DMS 273 (cell line): ENCODE results near the gene TYW1.
"Not testable (repeated sequence)": the region's sequence is repeated elsewhere in the genome, so short reads cannot be mapped to it uniquely, and the experiment has no call there.

Experiments
- DNase-seq: peaks from one replicate; lab custom pipeline; 2025; ENCODE audit not compliant: unreplicated experiment; lab: John Stamatoyannopoulos, UW

The TYW1 gene

DNA sequence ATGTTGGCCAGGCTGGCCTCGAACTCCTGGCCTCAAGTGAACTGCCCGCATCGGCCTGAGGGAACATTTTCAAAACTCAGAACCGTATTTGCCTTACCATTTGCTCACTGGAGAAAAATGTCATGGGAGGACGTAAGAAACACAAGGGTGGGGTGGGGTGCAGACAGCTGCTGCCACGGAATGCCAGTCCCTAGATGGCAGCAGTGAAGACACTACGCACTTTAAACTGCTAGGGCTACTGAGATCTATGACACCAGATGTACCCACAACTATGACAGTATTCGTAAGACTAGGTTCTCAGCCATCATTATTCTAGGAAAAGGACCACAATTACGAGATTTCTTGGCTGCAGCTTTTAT lies 2.0 kb upstream of the TYW1 start:
- DNase-seq, result peak; percentile 81

DNA sequence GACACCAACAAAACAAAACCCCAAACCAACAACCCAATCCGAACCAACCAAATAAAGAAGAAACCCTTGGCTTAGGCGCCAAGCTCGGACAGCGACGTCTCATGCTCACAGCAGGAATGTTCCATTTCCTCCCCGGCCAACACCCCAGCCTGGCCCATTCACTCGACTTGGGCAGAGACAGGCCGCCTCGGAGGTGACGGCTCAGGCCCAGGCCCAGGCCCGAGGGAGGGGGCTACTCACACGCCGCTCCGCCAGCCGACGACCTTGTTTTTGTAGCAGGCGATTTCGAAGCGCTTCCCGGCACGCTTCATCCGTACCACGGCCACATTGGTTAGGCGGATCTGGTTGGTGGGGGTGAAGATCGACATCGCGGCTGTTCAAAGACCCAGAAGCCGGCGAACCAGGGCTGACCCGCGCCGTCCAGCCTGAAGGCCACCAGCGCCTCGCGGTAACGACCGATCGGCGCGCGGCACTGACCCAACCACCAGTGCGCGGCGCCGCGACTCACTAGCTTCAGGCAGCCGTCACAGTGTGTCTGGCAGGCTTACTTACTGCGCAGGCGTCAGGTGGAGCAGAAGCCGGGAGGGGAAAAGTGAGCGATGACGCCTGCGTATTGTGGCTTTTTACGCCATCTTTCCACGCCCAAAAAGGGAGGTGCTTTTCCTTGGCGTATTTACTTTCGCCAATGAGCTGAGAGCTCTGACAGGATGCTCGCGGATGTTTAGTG lies 1.4 kb upstream of the TYW1 start, which contains the start of gene SBDS:
SBDS (minus strand) TSS at position 537 of the 727 bp plus-strand sequence; CDS start at position 368, 169 bp downstream.
- peak; percentile 100 for DNase-seq

DNA sequence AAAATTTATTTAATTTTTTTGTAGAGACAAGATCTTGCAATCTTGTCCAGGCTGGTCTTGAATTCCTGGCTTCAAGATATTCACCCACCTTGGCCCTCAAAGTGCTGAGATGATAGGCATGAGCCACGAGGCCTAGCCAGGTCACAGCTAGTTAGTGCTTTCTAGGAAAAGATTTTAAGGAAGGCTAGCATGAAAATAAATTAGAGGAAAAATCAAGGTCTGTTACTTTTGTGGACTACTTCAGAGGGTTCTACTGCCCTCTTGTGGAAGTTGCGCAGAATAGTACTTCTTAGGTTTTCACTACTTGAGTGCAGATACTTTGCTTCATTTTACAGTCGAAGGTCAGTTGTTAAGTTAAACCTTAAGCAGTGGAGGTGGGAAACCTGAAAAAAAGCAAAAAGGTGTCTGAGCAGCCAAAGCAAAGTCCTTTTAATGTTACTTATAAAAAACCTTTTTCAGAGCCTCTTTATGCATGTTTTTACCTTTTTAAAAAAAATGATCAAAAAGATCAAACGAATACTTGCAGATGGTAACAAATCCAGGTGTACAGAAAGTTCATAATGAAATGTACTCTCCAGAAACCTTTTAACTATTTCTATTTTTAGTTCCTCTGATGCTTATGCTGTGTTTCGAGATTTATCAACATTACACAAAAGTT lies 4.1 kb downstream of the TYW1 start:
- DNase-seq, result peak; percentile 56

DNA sequence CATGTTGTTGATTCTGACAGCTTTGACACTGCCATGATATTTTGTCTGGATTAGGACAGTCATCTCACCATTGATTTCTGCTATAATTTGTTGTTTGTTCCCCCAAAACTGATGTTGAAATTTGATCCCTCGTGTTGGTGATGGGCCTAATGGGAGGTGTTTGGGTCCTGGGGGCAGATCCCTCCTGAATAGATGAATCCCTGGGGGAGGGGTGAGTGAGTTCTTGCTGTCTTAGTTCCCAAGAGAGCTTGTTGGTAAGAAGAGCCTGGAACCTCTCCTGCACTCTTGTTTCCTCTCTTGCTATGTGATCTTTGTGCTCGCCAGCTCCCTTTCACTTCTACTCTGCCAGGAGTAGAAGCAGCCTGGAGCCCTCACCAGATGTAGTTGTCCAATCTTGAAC lies 7.5 kb downstream of the TYW1 start:
- not testable (repeated sequence) for DNase-seq

DNA sequence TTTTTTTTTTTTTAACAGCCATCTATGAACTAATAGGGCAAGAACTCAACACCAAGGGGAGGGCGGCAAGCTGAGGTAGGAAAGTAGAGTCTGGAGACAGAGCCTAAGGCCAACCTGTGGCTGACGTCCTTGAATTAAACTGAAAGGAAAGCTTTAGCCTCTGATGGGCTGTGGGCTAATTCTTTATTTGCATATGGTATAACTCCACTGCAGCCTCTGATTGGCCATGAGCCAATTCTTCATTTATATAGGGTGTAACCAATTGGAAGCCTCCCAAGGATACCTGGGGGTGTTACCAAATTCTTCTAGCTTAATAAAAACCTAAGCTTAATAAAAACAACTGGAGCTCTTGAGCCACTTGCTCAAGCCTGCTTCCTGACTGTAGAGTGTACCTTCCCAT lies 10.3 kb downstream of the TYW1 start:
- DNase-seq, result peak; percentile 23

DNA sequence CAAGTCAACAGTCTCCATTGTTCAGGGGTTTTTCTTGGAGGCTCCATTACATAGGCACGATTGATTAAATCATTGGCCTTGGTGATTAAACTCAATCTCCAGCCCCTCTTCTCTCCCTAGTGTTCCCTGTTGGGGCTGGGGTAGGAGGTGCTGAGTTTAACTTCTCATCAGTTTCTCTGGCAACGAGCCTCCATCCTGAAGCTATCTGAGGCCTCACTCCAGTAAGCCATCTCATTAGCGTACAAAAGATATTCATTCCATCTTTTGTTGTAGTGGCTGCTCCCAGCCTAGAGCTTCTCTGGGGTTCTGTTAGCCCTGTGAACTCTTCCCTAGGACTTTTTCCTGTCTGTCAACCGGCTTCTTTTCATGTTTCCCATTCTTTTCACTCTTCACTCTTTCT lies 11.6 kb downstream of the TYW1 start:
- DNase-seq, result no peak

DNA sequence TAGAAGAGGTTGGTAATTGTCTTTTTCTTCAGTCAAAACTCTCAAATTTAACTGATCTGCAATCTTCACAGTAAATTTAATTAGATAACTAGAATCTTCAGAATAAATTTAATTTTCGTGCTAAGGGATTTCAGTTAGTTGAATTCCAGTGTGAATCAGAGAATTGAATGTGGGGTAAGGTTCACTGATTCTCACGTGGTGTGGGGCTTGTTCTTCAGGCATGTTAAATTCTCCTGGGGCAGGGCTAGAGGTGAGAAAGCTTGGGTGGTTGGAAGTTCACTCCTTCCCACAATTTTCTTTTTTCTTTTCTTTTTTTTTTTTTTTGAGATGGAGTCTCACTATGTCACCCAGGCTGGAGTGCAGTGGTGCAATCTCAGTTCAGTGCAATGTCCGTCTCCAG lies 13.0 kb downstream of the TYW1 start:
- DNase-seq, result not testable (repeated sequence)

DNA sequence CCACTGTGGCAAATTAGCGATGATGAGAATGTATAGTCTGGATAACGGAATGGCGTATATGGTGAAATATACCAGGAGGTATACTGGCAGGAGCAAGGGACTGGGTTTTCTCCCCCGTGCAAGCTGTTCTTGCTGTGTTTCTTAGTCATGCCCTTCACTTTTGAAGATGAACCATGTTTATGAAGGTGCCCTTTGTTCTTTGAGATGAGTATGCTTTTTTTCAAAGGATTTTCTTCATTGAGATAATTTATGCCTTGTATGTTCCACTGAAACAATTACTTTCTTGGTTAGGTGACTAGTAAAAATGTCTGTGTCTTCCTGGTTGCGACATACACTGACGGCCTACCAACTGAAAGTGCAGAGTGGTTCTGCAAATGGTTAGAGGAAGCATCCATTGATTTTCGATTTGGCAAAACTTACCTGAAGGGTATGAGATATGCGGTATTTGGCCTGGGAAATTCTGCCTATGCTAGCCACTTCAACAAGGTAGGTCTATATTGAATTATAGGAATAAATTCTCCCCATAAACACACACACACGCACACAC lies 17.5 kb downstream of the TYW1 start:
- DNase-seq, result not testable (repeated sequence)

DNA sequence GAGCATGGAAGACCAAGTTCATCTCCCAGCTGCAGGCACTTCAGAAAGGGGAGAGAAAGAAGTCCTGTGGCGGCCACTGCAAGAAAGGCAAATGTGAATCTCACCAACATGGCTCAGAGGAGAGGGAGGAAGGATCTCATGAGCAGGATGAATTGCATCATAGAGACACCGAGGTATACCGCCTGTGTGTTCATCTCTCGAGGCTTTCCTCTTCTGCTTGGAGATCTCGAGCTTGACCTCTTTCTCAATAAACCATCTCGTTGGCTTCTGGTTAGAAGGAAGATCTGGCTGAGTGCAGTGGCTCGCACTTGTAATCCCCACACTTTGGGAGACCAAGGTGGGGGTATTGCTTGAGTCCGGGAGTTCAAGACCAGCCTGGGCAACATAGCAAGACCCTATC lies 21.3 kb downstream of the TYW1 start:
- DNase-seq, result not testable (repeated sequence)

DNA sequence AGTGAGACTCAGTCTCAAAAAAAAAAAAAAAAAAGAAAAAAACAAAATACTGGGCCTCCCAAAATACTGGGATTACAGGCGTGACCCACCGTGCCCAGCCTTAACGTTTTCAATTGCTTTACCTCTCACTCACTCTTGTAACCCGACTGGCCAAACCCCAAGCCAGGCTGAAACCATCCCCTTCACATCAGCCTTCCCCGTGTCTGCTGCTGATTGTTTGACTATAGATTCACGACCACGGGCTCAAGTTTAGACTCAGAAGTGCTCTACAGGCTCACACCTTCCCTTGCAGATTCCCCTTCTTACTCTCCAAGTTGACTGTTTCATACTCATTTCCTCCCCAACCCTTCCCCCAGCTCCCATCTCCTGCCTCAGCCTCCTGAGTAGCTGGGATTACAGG lies 22.3 kb downstream of the TYW1 start:
- DNase-seq, result no peak

DNA sequence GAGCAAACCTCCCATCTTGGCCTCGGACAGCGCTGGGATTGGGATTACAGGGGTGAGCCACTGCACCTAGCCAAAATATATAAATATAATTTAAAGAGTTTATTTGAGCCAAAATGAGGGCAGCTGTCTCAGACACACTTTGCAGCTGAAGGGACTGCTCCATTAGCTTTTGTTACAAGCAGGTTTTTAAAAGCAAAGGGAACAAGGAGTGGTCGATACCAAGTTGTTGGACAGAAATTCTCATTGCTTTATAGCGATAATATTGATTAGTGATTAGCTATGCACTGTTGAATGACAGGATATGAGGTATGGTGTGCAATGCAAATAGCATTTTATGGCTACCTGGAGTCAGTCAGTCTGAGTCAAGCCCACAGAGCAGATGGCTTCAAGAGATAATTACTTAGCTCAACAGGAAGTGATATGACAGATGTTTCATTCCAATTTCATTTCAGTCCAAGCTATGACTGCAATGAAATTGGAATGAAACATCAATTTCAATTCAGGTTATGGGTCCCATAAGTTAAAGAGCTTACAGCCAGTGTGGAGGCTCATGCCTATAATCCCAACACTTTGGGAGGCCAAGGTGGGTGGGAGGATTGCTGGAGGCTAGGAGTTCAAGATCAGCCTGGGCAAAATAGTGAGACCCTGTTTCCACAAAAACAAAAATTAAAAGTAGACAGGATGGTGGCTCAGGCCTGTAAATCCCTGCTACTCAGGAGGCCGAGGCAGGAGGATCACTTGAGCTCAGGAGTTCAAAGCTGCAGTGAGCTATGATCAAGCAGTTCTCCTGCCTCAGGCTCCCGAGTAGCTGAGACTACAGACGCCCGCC lies 23.1 kb downstream of the TYW1 start:
- peak; percentile 93 for DNase-seq

DNA sequence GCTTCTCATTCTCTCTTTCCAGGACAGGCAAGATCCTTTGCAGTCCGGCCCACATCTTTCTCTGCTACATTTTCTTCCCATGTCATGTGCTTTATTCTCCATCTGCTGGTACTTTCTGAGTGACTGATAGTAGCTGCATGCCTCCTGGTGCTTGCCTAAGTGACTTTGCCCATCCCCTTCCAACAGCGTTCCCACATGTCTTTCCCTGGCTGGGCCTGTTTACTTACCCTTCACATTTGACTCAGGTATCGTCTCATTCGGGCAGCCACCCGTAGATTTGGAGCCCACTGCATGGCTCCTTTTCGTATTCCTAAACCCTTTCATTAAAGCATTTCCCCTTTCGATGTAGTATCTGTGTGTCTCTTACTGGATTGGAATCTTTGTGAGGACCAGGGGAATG lies 24.6 kb downstream of the TYW1 start:
- peak; percentile 58 for DNase-seq

DNA sequence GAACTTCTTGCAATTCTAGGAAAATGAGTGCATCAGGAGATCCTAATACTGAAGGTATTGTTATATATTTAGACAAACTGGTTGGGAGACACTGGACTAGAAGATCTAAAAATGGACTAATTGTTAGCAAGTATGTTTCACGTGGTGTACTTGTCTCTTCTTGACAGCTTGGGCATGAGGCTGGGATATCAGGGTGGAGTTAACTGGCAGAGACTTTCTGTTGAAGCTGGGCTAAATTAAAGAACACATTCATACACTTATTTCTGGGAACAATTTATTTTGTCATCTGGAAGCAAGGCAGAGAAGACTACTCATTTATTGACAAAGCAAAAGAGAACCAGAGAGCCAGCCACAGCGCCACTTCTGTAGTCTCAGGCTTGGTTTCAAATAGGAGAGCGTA lies 25.9 kb downstream of the TYW1 start:
- DNase-seq, result no peak

DNA sequence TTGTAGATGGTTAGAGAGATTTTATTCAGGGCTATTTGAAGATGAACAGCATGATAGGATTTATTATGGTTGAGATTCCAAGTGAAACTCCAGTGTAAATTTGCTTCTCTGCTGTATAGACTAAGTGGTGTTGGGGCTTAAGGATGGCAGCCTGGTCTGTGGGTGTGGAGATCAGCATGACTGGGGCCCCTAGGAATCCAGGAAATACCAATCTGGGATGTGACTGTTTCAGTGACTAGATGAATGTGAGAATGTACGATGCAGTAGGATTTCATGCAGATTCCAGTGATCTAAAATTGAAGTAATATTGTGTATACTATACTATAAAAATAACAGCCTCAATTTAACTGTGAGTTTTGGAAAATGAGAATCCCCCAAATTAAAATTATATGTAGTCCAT lies 28.8 kb downstream of the TYW1 start:
- not testable (repeated sequence) for DNase-seq

DNA sequence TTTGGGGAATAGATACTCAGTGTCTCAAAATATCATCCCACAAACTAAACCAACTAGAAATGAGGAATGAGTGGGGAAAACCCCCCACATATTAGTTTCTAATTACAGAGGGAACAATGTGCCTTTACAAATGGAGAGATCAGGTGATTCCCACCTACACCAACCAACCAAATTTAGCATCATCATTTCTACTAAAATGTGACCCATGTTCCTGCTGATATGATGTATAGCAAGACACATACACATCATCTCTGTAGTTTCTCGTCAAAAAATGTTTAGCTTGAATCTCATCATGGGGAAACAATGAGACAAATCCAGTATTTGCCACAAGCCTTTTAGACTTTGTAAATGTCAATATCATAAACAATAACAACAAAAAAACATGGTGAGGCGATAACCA lies 35.1 kb downstream of the TYW1 start:
- DNase-seq, result not testable (repeated sequence)

DNA sequence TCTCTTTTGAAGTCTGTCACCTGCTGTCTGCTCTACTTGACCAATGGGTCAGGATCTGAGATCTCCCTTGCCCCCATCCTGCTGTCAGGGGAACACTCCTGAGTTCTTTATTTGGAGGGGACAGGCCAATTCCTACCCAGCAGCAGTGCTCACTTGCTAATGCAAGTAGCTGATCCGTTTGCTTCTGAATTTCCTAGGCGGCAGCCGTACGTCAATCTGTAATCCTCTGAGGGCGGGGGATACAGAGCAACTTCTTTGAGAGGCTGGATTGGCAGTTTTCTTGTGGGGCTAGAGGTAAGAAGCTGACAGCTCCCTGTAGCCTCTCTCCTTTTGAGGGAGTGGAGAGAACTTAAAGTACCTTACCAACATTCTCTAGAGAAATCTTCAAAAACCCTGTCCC lies 36.6 kb downstream of the TYW1 start:
- no peak for DNase-seq

DNA sequence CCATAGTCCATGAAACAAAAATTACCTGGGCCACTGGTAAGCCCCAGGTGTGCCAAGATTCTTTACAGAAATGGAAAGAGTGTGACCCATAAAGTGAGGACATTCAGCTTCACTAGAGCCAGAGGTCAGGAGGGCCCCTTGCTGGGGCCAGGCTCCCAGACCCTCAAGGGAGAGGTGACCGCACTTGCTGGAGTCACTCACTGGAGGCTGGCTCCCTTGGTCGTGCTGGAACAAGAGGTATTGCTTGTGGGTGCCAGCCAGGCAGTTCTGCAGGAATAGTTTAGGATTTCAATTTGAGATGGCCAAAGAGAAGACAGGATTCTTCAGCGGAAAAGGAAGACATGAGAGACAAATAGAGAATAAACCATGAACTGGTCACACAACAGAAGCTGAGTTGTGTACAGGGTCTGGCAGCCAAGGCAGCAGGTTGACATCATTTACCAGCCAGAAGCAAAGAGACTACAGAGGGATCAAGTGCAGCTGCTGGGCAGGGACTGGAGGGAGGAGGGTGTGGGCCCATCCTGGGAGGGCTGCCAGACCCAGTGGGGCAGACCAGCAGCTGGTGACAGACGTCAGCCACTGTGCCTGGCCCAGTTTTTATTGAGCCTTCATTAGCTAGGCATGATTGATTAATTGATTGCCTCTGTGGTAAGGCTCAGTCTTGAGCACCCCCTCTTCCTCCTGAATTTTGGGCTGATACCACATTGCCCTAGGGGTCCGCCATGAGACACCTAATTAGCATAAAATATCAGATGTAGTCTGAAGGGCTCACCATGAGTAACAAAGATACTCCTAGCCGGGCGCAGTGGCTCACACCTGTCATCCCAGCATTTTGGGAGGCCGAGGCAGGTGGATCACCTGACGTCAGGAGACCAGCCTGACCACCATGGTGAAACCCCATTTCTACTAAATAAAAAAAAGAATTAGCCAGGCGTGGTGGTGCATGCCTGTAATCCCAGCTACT lies 40.1 kb downstream of the TYW1 start:
- peak; percentile 89 for DNase-seq

DNA sequence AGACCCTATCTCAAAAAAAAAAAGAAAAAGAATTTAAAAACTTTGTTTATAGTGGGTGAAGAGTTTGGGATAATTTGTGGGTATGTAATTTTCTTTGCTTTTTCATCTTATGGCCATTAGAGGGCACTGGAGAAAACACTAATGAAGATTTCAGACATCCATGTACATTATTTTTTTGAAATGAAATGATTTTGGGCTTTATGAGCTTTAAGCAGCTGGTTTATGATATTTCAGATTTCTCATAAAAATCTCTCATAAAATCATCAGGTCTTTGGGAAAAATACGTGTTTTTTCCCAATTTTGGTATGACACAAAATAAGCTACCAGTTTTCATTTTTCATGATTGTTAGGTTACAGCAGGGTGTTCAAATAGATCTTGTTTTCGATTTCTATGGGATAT lies 44.2 kb downstream of the TYW1 start:
- DNase-seq, result not testable (repeated sequence)

DNA sequence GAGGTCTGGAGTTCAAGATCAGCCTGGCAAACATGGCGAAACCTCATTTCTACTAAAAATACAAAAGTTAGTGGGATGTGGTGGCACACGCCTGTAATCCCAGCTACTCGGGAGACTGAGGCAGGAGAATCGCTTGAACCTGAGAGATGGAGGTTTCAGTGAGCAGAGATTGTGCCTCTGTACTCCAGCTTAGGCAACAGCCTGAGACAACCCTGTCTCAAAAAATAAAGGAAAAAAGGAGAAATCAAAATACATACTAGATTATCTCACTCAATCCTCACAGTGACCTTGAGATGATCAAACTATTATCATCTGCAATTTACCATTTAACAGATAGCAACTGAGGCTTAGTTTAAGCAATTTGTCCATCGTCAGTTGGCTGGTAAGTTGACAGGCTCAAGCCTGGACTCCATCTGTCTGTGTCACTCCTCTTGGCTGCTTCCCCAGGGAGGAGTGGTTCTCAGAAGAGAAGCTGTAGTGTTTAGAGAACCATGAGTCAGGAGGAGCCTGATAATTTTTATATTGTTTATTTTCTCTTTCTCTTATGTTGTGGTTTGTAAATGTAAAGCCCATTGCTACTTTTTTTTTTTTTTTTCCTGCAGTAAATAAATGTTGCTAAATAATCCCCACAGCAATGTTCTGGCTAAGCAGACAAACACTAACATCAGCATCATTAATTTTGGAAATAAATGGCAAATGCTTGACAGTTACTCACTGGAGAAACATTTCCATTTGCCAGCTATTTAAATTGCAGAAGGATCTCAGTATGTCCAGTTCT lies 46.3 kb downstream of the TYW1 start:
- DNase-seq, result peak; percentile 85

DNA sequence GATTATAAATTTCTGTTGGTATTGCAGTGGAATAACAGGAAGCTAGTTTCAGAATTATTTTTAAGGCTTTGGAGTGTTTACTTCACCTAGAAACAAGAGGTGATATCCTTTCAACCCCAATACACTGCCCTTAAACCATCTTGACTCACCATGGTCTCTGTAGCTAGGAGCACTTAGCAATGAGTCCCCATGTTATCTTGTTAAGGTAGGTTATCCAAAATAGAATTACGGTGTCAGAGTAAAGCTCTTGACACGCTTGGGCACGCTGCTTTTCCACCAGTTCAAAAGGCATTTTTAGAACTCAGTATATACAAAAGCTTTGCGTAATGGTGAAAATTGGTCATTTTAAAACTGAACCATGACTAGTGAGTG lies 46.9 kb downstream of the TYW1 start:
- DNase-seq, result not testable (repeated sequence)
